ENCODE data around the gene ROBO1. TPM values are rescaled to one million over a fixed set of nuclear protein-coding genes. Genes with fewer than 3 reads are reported as not detected.

ROBO1 gene
- total RNA-seq, 1 experiment from 2014 or later: 0.54 TPM

DNA sequence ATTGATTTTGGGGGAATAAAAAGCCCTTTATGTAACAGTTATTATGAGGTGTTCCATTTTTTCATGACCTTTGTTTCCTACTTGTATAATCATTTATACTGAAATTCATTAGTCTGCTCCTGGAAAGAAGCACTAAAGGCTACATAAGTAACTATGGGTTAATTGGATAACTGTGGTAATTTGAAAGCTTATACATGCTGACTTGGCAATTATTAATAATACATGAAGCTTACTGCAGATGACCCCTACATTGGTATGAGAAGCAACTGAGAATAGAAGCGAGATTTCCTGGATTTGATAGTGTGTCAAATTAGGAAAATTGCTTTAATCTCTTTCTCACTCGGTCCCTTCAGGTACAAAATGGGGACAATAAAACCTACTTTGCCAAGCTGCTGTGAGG lies 658.0 kb downstream of the ROBO1 start:
- DNase-seq (ENCODE audit: low read depth): no peak
- in situ Hi-C loops (cut with HindIII; ENCODE audit: low pct_unique_long_range_greater_than_20kb, low sequenced_read_pairs): no loop called here

DNA sequence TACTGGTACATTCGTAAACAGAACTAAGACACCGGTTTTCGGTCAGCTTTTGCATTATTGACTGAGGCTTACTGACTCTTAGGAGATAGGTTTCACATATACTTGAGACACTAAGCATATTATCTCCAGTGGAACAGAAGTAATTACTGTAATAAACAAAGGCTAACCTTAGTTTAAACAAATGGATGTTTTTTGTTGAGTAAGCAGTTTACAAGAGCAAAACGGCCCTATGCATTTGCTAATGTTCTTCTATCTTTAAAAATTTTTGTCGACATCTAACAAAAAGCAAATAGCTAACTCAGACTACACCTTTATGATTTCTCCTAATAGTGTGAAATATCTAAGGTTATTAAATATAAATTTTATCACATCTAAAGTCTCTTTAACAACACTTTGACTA lies 664.5 kb downstream of the ROBO1 start:
- DNase-seq (ENCODE audit: low read depth): no peak
- in situ Hi-C loops (cut with HindIII; ENCODE audit: low pct_unique_long_range_greater_than_20kb, low sequenced_read_pairs): no loop called here

DNA sequence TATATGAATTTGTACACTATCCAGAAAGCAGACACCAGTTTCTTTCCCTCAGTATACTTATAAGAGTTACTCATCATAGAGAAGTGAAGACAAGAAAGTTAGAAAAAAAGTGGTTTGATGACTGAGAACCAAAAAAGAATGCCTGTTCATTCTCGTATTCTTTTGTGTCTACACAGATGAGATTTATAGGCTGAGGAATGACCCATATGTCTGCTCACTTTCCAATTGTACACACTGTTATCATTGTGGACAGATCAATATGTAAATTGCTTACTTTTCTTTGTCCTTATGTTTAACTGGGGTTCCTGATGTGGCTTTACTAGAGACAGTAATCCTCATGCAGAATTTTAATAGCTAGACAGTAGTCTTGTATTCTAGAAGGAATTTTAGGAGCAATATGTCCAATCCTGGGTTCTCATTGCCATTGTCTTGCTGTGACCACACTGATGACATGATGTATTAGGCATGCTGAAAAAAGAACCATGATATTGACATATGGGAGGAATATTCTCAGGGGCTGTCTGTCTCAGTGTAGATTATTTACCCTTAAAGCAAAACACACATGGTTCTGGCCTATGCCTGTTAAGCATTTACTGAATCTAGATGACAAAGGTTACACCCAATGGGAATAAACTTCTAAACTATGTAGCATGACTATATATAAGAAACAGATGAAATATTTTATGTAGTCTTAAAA lies 669.7 kb downstream of the ROBO1 start:
- no peak for DNase-seq (ENCODE audit: low read depth)
- in situ Hi-C loops (cut with HindIII; ENCODE audit: low pct_unique_long_range_greater_than_20kb, low sequenced_read_pairs): no loop called here

- DNase-seq (ENCODE audit: low read depth): no peak
- in situ Hi-C loops (cut with HindIII; ENCODE audit: low pct_unique_long_range_greater_than_20kb, low sequenced_read_pairs): no loop called here
These were observed 673.1 kb downstream of the ROBO1 start for GRCh38 chr3:79094654-79095053.

GRCh38 chr3:79086514-79086913 lies 681.3 kb downstream of the ROBO1 start:
- peak; percentile 10 for DNase-seq (ENCODE audit: low read depth)
- in situ Hi-C loops (cut with HindIII; ENCODE audit: low pct_unique_long_range_greater_than_20kb, low sequenced_read_pairs): no loop called here

DNA sequence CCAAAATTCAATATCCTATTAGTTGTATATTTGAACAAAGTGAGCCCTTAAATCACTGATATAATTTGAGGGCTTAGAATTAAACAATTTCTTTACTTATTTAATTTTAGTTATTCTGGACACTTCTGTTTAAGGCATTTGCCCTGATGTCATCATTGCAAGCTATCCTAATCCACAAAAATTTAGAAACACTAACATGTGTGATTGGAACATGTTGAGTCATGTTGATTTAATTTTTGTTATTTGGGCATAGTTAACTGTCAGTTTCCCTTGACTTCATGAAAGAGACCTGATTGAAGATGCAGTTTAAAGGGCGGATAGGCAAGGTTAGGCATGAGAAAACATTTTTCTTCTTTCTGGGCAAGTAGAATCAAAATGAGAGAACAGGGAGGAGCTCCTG lies 682.6 kb downstream of the ROBO1 start:
- in situ Hi-C loops (cut with HindIII; ENCODE audit: low pct_unique_long_range_greater_than_20kb, low sequenced_read_pairs): no loop called here
- no peak for DNase-seq (ENCODE audit: low read depth)

DNA sequence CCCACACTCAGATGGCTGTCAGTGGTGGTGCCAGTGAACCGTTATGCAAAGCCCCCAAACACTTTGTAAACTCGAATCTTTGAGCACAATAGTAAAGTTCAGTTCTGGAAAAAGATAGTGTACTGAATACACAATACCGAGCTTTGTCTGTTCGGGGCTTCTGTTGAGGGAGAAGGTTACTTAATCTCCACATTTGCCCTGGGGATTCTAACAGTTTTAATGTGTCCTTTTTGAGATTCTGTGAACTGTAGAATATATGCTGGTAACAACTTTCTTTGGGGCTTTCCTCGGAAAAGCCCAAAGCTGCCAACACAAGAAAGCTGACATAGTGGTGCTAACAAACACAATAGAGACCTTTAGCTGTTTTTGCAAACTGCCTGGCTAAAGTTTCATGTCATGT lies 686.5 kb downstream of the ROBO1 start:
- DNase-seq (ENCODE audit: low read depth): no peak
- in situ Hi-C loops (cut with HindIII; ENCODE audit: low pct_unique_long_range_greater_than_20kb, low sequenced_read_pairs): no loop called here

DNA sequence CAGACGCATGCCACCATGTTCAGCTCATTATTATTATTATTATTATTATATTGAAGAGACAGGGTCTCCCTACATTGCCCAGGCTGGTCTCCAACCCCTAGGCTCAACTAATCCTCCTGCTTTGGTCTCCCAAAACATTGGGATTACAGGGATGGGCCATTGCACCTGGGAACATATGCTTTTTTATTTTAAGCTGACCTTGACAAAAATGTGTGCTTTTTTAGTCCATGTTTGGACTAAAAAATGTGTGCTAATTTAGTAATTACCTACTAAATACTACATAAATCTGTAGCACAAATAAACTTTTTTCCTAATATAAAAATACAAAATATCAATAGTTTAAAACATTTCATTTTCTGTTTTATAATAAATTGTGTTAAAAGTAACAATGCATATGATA lies 693.2 kb downstream of the ROBO1 start:
- no peak for DNase-seq (ENCODE audit: low read depth)
- in situ Hi-C loops (cut with HindIII; ENCODE audit: low pct_unique_long_range_greater_than_20kb, low sequenced_read_pairs): no loop called here

DNA sequence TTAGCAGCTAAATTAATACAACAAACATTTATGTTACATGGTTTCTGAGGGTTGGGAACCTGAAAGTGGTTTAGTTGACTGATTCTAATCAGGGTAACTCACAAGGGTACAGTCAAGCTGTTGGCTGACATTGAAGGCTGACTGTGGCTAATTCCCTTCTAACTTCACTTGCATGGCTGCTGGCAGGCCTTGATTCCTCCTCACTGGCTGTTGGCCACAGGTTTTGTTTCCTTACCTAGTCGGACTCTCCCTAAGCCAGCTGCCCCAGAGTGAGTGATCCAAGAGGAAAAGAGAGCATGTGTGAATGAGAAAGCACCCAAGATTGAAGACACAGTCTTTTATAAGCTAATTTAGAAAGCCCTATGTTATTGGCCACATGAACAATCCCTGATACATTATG lies 700.1 kb downstream of the ROBO1 start:
- in situ Hi-C loops (cut with HindIII; ENCODE audit: low pct_unique_long_range_greater_than_20kb, low sequenced_read_pairs): no loop called here
- no peak for DNase-seq (ENCODE audit: low read depth)

- DNase-seq (ENCODE audit: low read depth): no peak
- in situ Hi-C loops (cut with HindIII; ENCODE audit: low pct_unique_long_range_greater_than_20kb, low sequenced_read_pairs): no loop called here
These were observed 701.3 kb downstream of the ROBO1 start for GRCh38 chr3:79066481-79066880.

DNA sequence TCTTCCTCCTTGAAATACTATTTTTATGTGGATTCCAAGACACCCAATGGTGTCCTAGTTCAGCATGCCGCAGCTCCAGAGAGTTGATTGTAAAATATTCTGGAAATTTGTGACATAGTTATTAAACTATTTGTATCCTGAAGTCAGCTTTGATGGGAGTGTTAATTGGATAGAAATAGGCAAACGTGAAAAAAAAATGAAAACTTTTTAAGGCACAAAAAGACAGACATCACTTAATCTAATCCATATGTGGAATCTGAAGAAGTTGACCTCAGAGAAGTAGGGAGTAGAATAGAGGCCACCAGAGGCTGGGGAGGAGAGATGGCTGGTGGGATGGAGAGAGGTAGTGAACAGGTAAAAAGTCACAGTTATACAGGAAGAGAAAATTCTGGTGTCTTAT lies 704.2 kb downstream of the ROBO1 start:
- no peak for DNase-seq (ENCODE audit: low read depth)
- in situ Hi-C loops (cut with HindIII; ENCODE audit: low pct_unique_long_range_greater_than_20kb, low sequenced_read_pairs): no loop called here

- in situ Hi-C loops (cut with HindIII; ENCODE audit: low pct_unique_long_range_greater_than_20kb, low sequenced_read_pairs): no loop called here
- DNase-seq (ENCODE audit: low read depth): no peak
These were observed 710.0 kb downstream of the ROBO1 start for GRCh38 chr3:79057756-79058155.

GRCh38 chr3:79056498-79056897 lies 711.3 kb downstream of the ROBO1 start:
- in situ Hi-C loops (cut with HindIII; ENCODE audit: low pct_unique_long_range_greater_than_20kb, low sequenced_read_pairs): no loop called here

GRCh38 chr3:79052054-79052681 lies 715.6 kb downstream of the ROBO1 start:
- peak; percentile 9 for DNase-seq (ENCODE audit: low read depth)
- in situ Hi-C loops (cut with HindIII; ENCODE audit: low pct_unique_long_range_greater_than_20kb, low sequenced_read_pairs): no loop called here

More at GRCh38 chr3:79056498-79056897, 711.3 kb downstream of the ROBO1 start:
- DNase-seq (ENCODE audit: low read depth): no peak

DNA sequence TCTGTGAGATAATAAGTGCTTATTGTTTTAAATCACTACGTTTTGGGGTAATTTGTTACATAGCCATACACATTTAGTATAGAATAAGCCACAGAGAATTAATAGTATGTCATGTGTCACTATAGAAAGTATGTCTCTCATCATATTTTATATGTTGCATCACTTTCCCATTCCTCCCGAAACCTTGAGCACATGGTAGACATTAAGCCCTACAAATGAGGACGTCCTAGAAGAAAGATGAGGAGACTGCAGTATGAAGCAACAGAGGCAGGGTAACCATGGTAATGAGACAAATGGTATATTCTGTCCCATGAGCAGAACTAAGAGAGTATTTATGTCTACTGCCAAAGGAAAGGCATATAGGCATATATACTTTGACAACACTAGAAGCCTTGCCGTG lies 720.2 kb downstream of the ROBO1 start:
- in situ Hi-C loops (cut with HindIII; ENCODE audit: low pct_unique_long_range_greater_than_20kb, low sequenced_read_pairs): no loop called here
- DNase-seq (ENCODE audit: low read depth): no peak

DNA sequence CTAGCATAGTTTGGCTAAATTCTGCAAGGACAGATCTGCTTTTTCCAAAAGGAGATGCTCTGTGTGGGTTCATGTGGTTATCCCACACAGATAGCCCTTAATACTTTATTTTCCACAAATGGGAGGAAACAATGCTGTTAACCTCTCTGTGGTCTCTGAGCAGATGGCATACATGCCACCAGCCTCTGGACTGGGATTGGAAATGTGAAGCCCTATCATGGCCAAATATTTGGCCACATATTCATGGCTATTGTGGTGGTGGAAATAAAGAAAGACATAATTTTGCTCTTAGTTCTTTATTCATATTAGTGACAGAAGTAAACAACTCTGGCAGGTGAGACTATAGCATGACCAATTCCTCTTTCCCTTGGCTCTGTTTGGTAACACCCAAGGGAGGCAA lies 726.2 kb downstream of the ROBO1 start:
- in situ Hi-C loops (cut with HindIII; ENCODE audit: low pct_unique_long_range_greater_than_20kb, low sequenced_read_pairs): no loop called here
- DNase-seq (ENCODE audit: low read depth): no peak

- in situ Hi-C loops (cut with HindIII; ENCODE audit: low pct_unique_long_range_greater_than_20kb, low sequenced_read_pairs): no loop called here
These were observed 727.1 kb downstream of the ROBO1 start for GRCh38 chr3:79040701-79041100.

DNA sequence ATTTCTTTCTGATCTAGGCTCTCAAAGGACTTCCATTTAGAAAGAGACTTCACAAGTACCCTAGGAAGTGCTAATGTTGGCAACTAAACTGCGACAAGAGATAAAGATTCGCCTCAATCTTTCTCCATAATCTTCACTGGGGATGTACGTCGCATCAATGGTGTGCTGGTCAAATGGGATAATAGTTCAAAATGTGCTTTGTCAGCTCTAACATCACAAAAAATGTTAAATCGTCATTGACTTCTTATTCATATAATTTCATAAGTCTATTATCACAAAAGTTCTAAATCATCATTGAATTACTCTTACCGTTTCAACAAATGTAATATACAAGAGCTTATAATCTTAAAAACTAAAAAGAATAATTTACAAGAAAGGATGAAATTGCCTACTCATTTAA lies 727.7 kb downstream of the ROBO1 start:
- DNase-seq (ENCODE audit: low read depth): no peak
- in situ Hi-C loops (cut with HindIII; ENCODE audit: low pct_unique_long_range_greater_than_20kb, low sequenced_read_pairs): no loop called here

More at GRCh38 chr3:79040701-79041100, 727.1 kb downstream of the ROBO1 start:
- no peak for DNase-seq (ENCODE audit: low read depth)

- in situ Hi-C loops (cut with HindIII; ENCODE audit: low pct_unique_long_range_greater_than_20kb, low sequenced_read_pairs): no loop called here
- no peak for DNase-seq (ENCODE audit: low read depth)
These were observed 728.6 kb downstream of the ROBO1 start for GRCh38 chr3:79039192-79039591.

DNA sequence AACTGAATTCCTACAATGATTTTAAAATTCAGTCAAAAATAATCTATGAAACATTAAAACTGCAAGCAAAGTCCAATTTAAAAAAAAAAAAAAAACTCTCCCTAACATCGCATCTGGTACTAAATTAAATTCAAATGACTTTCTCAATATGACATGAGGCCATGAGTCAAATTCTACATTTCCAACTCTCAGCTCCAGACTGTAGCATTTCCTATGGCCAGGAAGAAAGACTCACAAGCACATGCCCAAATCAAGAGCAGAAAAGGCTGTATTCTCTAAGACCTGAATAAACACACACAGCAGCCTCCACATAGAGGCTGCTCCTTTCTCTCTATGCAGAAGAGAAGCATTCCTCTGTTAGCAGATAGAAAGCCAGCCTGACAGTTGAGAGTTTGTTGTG lies 729.2 kb downstream of the ROBO1 start:
- in situ Hi-C loops (cut with HindIII; ENCODE audit: low pct_unique_long_range_greater_than_20kb, low sequenced_read_pairs): no loop called here
- no peak for DNase-seq (ENCODE audit: low read depth)

Measured in Caki2 (cell line).